Neural progenitor cell (in vitro differentiated cells): ENCODE results near the gene RSRP1. TPM values are rescaled to one million over a fixed set of nuclear protein-coding genes. Genes with fewer than 3 reads are reported as not detected.

Experiments used
- DNase-seq: peaks from one replicate; pipeline ENCODE4 v3.0.0-alpha.2; 2016; ENCODE audit warnings: low spot score
- H2AFZ ChIP-seq: fragments of 200-600 bp; sonication (generic); replicated peaks from 2 replicates; pipeline ENCODE4 v1.6.1; 2016; ENCODE audit warnings: antibody characterized with exemption
- H3F3A ChIP-seq: fragments of 200-600 bp; sonication (generic); 2 replicates; pipeline ENCODE4 v1.6.1; 2016; ENCODE audit warnings: antibody characterized with exemption, low read depth
- H3K27ac ChIP-seq: fragments of 200-600 bp; sonication (generic); 2 replicates; pipeline ENCODE4 v1.5.1; 2016; ENCODE audit warnings: mild to moderate bottlenecking
- H3K27me3 ChIP-seq: fragments of 200-600 bp; sonication (generic); 2 replicates; pipeline ENCODE4 v1.6.1; 2016; ENCODE audit warnings: mild to moderate bottlenecking, moderate library complexity
- H3K36me3 ChIP-seq: fragments of 200-600 bp; sonication (generic); 2 replicates; pipeline ENCODE4 v1.5.1; 2016
- H3K4me1 ChIP-seq: fragments of 200-600 bp; sonication (generic); 2 replicates; pipeline ENCODE4 v1.6.1; 2016; ENCODE audit warnings: mixed run types
- H3K4me2 ChIP-seq: fragments of 200-600 bp; sonication (generic); 2 replicates; pipeline ENCODE4 v1.6.1; 2016
- H3K4me3 ChIP-seq: fragments of 200-600 bp; sonication (generic); 2 replicates; pipeline ENCODE4 v1.5.1; 2016
- H3K79me2 ChIP-seq: fragments of 200-600 bp; sonication (generic); 2 replicates; pipeline ENCODE4 v1.6.1; 2016; ENCODE audit warnings: low read depth
- H3K9ac ChIP-seq: fragments of 200-600 bp; sonication (generic); 2 replicates; pipeline ENCODE4 v1.6.1; 2016
- H3K9me3 ChIP-seq: fragments of 200-600 bp; sonication (generic); 2 replicates; pipeline ENCODE4 v1.5.1; 2016; ENCODE audit warnings: low read depth
- H4K20me1 ChIP-seq: fragments of 200-600 bp; sonication (generic); 2 replicates; pipeline ENCODE4 v1.6.1; 2016; ENCODE audit warnings: low read depth
- H3K27ac Mint-ChIP-seq: 3 replicates; pipeline ENCODE4 v1.8.0; 2021; ENCODE audit warnings: mixed read lengths
- H3K27me3 Mint-ChIP-seq: 2 replicates; pipeline ENCODE4 v1.8.0; 2022; ENCODE audit warnings: low read depth, mild to moderate bottlenecking, inconsistent platforms, moderate library complexity, mixed read lengths; ENCODE audit not compliant: insufficient read depth
- H3K36me3 Mint-ChIP-seq: 3 replicates; pipeline ENCODE4 v1.8.0; 2021; ENCODE audit warnings: mixed read lengths
- H3K4me1 Mint-ChIP-seq: 3 replicates; pipeline ENCODE4 v1.8.0; 2021; ENCODE audit warnings: mixed read lengths
- H3K4me3 Mint-ChIP-seq: 3 replicates; pipeline ENCODE4 v1.8.0; 2021; ENCODE audit warnings: mild to moderate bottlenecking, moderate library complexity, mixed read lengths
- H3K9me3 Mint-ChIP-seq: 3 replicates; pipeline ENCODE4 v1.8.0; 2020; ENCODE audit warnings: mixed read lengths
- CTCF ChIP-seq: fragments of 200-600 bp; sonication (generic); IDR thresholded peaks from 2 replicates; pipeline ENCODE4 v1.5.1; 2017; ENCODE audit warnings: antibody characterized with exemption, mild to moderate bottlenecking
- EZH2 ChIP-seq: fragments of 200-600 bp; sonication (generic); IDR thresholded peaks from 2 replicates; pipeline ENCODE4 v1.6.1; 2017; ENCODE audit warnings: antibody characterized with exemption, mild to moderate bottlenecking, moderate library complexity
- EZH2phosphoT487 ChIP-seq: fragments of 200-600 bp; sonication (generic); IDR thresholded peaks from 2 replicates; pipeline ENCODE4 v1.6.1; 2017; ENCODE audit warnings: antibody characterized with exemption
- total RNA-seq: library from RNA; depleted of rRNA; stranded (reverse); fragments of >200 nt; gene quantifications from 2 replicates; pipeline ENCODE4 v1.2.3, GENCODE V29; 2015; ENCODE audit warnings: low replicate concordance

The RSRP1 gene
- total RNA-seq, 1 donor from 2014 or later = 131 TPM

- peaks cover 3% of the 10 kb centered on the region for H4K20me1 ChIP-seq
- TF ChIP-seq EZH2 = no peak
- no peak for TF ChIP-seq CTCF
- no peak for TF ChIP-seq EZH2phosphoT487
Measured at GRCh38 chr1:25257196-25257595, 9.9 kb upstream of the RSRP1 start.

GRCh38 chr1:25256578-25256965 is 9.3 kb upstream of the RSRP1 start:
- Mint-ChIP-seq H3K27ac (no peak overlapping the region), H3K36me3 (peaks cover 2% of the 10 kb centered on the region), H3K27me3 (peaks cover 7% of the 10 kb centered on the region), H3K4me1 (peaks cover 24% of the 10 kb centered on the region), H3K9me3 (no peaks in the 10 kb centered on the region), H3K4me3 (no peak overlapping the region)
- H3F3A ChIP-seq = peaks cover 21% of the 10 kb centered on the region
- H3K27me3 ChIP-seq = no peaks in the 10 kb centered on the region
- TF ChIP-seq EZH2 (no peak), CTCF (no peak), EZH2phosphoT487 (no peak)
- peaks cover 7% of the 10 kb centered on the region for H3K4me1 ChIP-seq
- no peak for DNase-seq
- H3K4me2 ChIP-seq = no peak overlapping the region
- H2AFZ ChIP-seq = no peak overlapping the region
- peaks cover 3% of the 10 kb centered on the region for H4K20me1 ChIP-seq
- no peak overlapping the region for H3K27ac ChIP-seq
- no peaks in the 10 kb centered on the region for H3K9me3 ChIP-seq
- no peaks in the 10 kb centered on the region for H3K79me2 ChIP-seq
- H3K36me3 ChIP-seq = no peaks in the 10 kb centered on the region
- no peak overlapping the region for H3K4me3 ChIP-seq
- H3K9ac ChIP-seq = no peak overlapping the region

More at GRCh38 chr1:25257196-25257595, 9.9 kb upstream of the RSRP1 start:
- H3K4me3 Mint-ChIP-seq = no peak overlapping the region
- H3K27ac Mint-ChIP-seq = no peak overlapping the region
- Histone ChIP-seq H3K27ac (no peak overlapping the region), H3K4me2 (no peak overlapping the region), H3K9ac (no peak overlapping the region), H3K4me1 (peaks cover 7% of the 10 kb centered on the region), H3K9me3 (no peaks in the 10 kb centered on the region), H3K4me3 (no peak overlapping the region), H3K27me3 (no peaks in the 10 kb centered on the region), H2AFZ (no peak overlapping the region), H3K79me2 (no peaks in the 10 kb centered on the region), H3F3A (peaks cover 21% of the 10 kb centered on the region), H3K36me3 (no peaks in the 10 kb centered on the region)
- peaks cover 5% of the 10 kb centered on the region for H3K27me3 Mint-ChIP-seq
- H3K36me3 Mint-ChIP-seq = peaks cover 3% of the 10 kb centered on the region
- no peak for DNase-seq
- H3K4me1 Mint-ChIP-seq = peaks cover 24% of the 10 kb centered on the region
- no peaks in the 10 kb centered on the region for H3K9me3 Mint-ChIP-seq

GRCh38 chr1:25255706-25256577 is 8.7 kb upstream of the RSRP1 start:
- no peak overlapping the region for H3K4me2 ChIP-seq
- H3K9ac ChIP-seq = no peak overlapping the region
- peaks cover 3% of the 10 kb centered on the region for H4K20me1 ChIP-seq
- no peak for DNase-seq
- H3K79me2 ChIP-seq = no peaks in the 10 kb centered on the region
- H3K4me3 Mint-ChIP-seq = no peak overlapping the region
- no peak overlapping the region for H3K4me3 ChIP-seq
- H3K4me1 Mint-ChIP-seq = peaks cover 24% of the 10 kb centered on the region
- H3K27me3 ChIP-seq = no peaks in the 10 kb centered on the region
- H3K27ac Mint-ChIP-seq = no peak overlapping the region
- H3K27ac ChIP-seq = no peak overlapping the region
- TF ChIP-seq CTCF = no peak
- TF ChIP-seq EZH2phosphoT487 = no peak
- TF ChIP-seq EZH2 = no peak
- H3K9me3 Mint-ChIP-seq = no peaks in the 10 kb centered on the region
- peaks cover 7% of the 10 kb centered on the region for H3K4me1 ChIP-seq
- no peaks in the 10 kb centered on the region for H3K36me3 ChIP-seq
- peaks cover 7% of the 10 kb centered on the region for H3K27me3 Mint-ChIP-seq
- no peak overlapping the region for H2AFZ ChIP-seq
- no peaks in the 10 kb centered on the region for H3K9me3 ChIP-seq
- H3K36me3 Mint-ChIP-seq = peaks cover 2% of the 10 kb centered on the region
- H3F3A ChIP-seq = peaks cover 21% of the 10 kb centered on the region
